Neural progenitor cell (in vitro differentiated cells): ENCODE data around the gene ATG10. TPM values are rescaled to one million over a fixed set of nuclear protein-coding genes. Genes with fewer than 3 reads are reported as not detected.

Experiments
- DNase-seq: peaks from one replicate; pipeline ENCODE4 v3.0.0-alpha.2; 2016; ENCODE audit warnings: low spot score
- H2AFZ ChIP-seq: fragments of 200-600 bp; sonication (generic); replicated peaks from 2 replicates; pipeline ENCODE4 v1.6.1; 2016; ENCODE audit warnings: antibody characterized with exemption
- H3F3A ChIP-seq: fragments of 200-600 bp; sonication (generic); 2 replicates; pipeline ENCODE4 v1.6.1; 2016; ENCODE audit warnings: antibody characterized with exemption, low read depth
- H3K27ac ChIP-seq: fragments of 200-600 bp; sonication (generic); 2 replicates; pipeline ENCODE4 v1.5.1; 2016; ENCODE audit warnings: mild to moderate bottlenecking
- H3K27me3 ChIP-seq: fragments of 200-600 bp; sonication (generic); 2 replicates; pipeline ENCODE4 v1.6.1; 2016; ENCODE audit warnings: mild to moderate bottlenecking, moderate library complexity
- H3K36me3 ChIP-seq: fragments of 200-600 bp; sonication (generic); 2 replicates; pipeline ENCODE4 v1.5.1; 2016
- H3K4me1 ChIP-seq: fragments of 200-600 bp; sonication (generic); 2 replicates; pipeline ENCODE4 v1.6.1; 2016; ENCODE audit warnings: mixed run types
- H3K4me2 ChIP-seq: fragments of 200-600 bp; sonication (generic); 2 replicates; pipeline ENCODE4 v1.6.1; 2016
- H3K4me3 ChIP-seq: fragments of 200-600 bp; sonication (generic); 2 replicates; pipeline ENCODE4 v1.5.1; 2016
- H3K79me2 ChIP-seq: fragments of 200-600 bp; sonication (generic); 2 replicates; pipeline ENCODE4 v1.6.1; 2016; ENCODE audit warnings: low read depth
- H3K9ac ChIP-seq: fragments of 200-600 bp; sonication (generic); 2 replicates; pipeline ENCODE4 v1.6.1; 2016
- H3K9me3 ChIP-seq: fragments of 200-600 bp; sonication (generic); 2 replicates; pipeline ENCODE4 v1.5.1; 2016; ENCODE audit warnings: low read depth
- H4K20me1 ChIP-seq: fragments of 200-600 bp; sonication (generic); 2 replicates; pipeline ENCODE4 v1.6.1; 2016; ENCODE audit warnings: low read depth
- H3K27ac Mint-ChIP-seq: 3 replicates; pipeline ENCODE4 v1.8.0; 2021; ENCODE audit warnings: mixed read lengths
- H3K27me3 Mint-ChIP-seq: 2 replicates; pipeline ENCODE4 v1.8.0; 2022; ENCODE audit warnings: low read depth, mild to moderate bottlenecking, inconsistent platforms, moderate library complexity, mixed read lengths; ENCODE audit not compliant: insufficient read depth
- H3K36me3 Mint-ChIP-seq: 3 replicates; pipeline ENCODE4 v1.8.0; 2021; ENCODE audit warnings: mixed read lengths
- H3K4me1 Mint-ChIP-seq: 3 replicates; pipeline ENCODE4 v1.8.0; 2021; ENCODE audit warnings: mixed read lengths
- H3K4me3 Mint-ChIP-seq: 3 replicates; pipeline ENCODE4 v1.8.0; 2021; ENCODE audit warnings: mild to moderate bottlenecking, moderate library complexity, mixed read lengths
- H3K9me3 Mint-ChIP-seq: 3 replicates; pipeline ENCODE4 v1.8.0; 2020; ENCODE audit warnings: mixed read lengths
- EZH2 ChIP-seq: fragments of 200-600 bp; sonication (generic); IDR thresholded peaks from 2 replicates; pipeline ENCODE4 v1.6.1; 2017; ENCODE audit warnings: antibody characterized with exemption, mild to moderate bottlenecking, moderate library complexity
- EZH2phosphoT487 ChIP-seq: fragments of 200-600 bp; sonication (generic); IDR thresholded peaks from 2 replicates; pipeline ENCODE4 v1.6.1; 2017; ENCODE audit warnings: antibody characterized with exemption
- total RNA-seq: library from RNA; depleted of rRNA; stranded (reverse); fragments of >200 nt; gene quantifications from 2 replicates; pipeline ENCODE4 v1.2.3, GENCODE V29; 2015; ENCODE audit warnings: low replicate concordance
- TF ChIP-seq, protein P1 (sequence below): fragments of 200-600 bp; sonication (generic); IDR thresholded peaks from 2 replicates; pipeline ENCODE4 v1.5.1; 2017; ENCODE audit warnings: antibody characterized with exemption, mild to moderate bottlenecking

Gene ATG10
- total RNA-seq, 1 donor from 2014 or later: 13.4 TPM

DNA sequence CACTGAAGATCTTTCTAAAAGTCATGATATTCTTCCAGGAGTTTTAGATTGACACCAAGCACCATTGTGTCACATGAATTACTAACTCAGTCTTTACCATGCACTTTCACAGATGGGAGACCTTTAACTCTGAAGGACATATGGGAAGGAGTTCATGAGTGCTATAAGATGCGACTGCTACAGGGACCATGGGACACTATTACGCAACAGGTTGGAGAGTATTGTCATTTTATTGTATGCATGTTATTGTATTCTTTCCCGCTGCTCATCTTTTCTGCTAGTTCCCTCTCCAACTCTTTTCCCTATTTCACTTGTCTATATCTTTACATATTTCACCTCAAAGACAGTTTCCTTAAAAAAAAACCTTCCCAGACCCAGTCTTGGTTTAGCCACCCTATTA lies 206.6 kb downstream of the ATG10 start:
- Histone ChIP-seq H3K9ac (no peak overlapping the region), H2AFZ (no peak overlapping the region), H3K4me3 (no peak overlapping the region), H3K79me2 (no peaks in the 10 kb centered on the region), H3K9me3 (no peaks in the 10 kb centered on the region), H3K4me2 (no peak overlapping the region), H3K4me1 (no peaks in the 10 kb centered on the region), H3K36me3 (no peaks in the 10 kb centered on the region), H3K27ac (no peak overlapping the region), H3K27me3 (no peaks in the 10 kb centered on the region), H3F3A (no peaks in the 10 kb centered on the region), H4K20me1 (no peaks in the 10 kb centered on the region)
- Mint-ChIP-seq H3K27ac (no peak overlapping the region), H3K9me3 (peaks cover 3% of the 10 kb centered on the region), H3K4me3 (no peak overlapping the region), H3K36me3 (no peaks in the 10 kb centered on the region), H3K27me3 (no peaks in the 10 kb centered on the region), H3K4me1 (no peaks in the 10 kb centered on the region)
- DNase-seq: no peak
- TF ChIP-seq, protein P1, sequence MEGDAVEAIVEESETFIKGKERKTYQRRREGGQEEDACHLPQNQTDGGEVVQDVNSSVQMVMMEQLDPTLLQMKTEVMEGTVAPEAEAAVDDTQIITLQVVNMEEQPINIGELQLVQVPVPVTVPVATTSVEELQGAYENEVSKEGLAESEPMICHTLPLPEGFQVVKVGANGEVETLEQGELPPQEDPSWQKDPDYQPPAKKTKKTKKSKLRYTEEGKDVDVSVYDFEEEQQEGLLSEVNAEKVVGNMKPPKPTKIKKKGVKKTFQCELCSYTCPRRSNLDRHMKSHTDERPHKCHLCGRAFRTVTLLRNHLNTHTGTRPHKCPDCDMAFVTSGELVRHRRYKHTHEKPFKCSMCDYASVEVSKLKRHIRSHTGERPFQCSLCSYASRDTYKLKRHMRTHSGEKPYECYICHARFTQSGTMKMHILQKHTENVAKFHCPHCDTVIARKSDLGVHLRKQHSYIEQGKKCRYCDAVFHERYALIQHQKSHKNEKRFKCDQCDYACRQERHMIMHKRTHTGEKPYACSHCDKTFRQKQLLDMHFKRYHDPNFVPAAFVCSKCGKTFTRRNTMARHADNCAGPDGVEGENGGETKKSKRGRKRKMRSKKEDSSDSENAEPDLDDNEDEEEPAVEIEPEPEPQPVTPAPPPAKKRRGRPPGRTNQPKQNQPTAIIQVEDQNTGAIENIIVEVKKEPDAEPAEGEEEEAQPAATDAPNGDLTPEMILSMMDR: no peak
- TF ChIP-seq EZH2phosphoT487: no peak
- TF ChIP-seq EZH2: no peak

DNA sequence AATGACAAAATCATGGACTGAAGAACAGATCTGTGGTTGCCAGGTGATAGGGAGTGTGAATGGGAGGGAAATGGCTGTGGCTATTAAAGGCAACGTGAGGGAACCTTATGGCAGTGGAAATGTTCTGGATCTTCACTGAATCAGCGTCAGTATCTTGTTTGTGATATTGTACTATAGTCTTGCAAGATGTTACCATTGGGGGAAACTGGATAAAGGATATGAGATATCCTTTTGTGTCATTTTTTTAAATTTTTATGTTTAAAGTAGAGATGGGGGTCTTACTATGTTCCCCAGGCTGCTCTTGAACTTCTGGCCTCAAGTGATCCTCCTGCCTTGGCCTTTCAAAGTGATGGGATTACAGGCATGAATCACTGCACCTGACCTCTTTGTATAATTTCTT lies 210.8 kb downstream of the ATG10 start:
- Mint-ChIP-seq H3K27me3 (no peaks in the 10 kb centered on the region), H3K4me3 (no peak overlapping the region), H3K4me1 (no peaks in the 10 kb centered on the region), H3K36me3 (no peaks in the 10 kb centered on the region), H3K9me3 (peaks cover 3% of the 10 kb centered on the region), H3K27ac (no peak overlapping the region)
- H4K20me1 ChIP-seq: no peaks in the 10 kb centered on the region
- H3K36me3 ChIP-seq: no peaks in the 10 kb centered on the region
- DNase-seq: no peak
- no peak overlapping the region for H3K4me3 ChIP-seq
- H3K27ac ChIP-seq: no peak overlapping the region
- no peak overlapping the region for H2AFZ ChIP-seq
- no peak overlapping the region for H3K4me2 ChIP-seq
- H3K9me3 ChIP-seq: no peaks in the 10 kb centered on the region
- no peaks in the 10 kb centered on the region for H3F3A ChIP-seq
- H3K27me3 ChIP-seq: no peaks in the 10 kb centered on the region
- no peak overlapping the region for H3K9ac ChIP-seq
- TF ChIP-seq, protein P1: no peak
- H3K4me1 ChIP-seq: no peaks in the 10 kb centered on the region
- H3K79me2 ChIP-seq: no peaks in the 10 kb centered on the region

DNA sequence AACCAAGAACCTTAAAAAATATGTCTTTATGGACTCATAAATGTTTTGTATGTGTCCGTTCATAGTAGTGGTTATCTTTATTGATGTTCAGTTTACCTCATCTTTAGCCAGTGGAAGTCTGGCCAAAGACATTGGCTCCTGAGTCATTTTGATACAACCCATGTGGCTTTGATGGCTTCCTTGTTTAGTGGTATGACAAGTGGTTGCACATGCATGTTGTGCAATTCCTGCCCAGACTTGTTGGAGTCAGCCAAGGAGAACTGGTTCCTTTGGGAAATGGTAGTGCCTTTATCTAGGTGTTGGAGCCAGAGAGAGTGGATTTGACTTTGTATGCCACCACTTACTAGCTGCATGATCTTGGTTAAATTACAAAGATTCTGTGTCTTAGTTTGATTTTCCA lies 212.0 kb downstream of the ATG10 start:
- Histone ChIP-seq H2AFZ (no peak overlapping the region), H3K4me2 (no peak overlapping the region), H3K27ac (no peak overlapping the region), H3K9me3 (no peaks in the 10 kb centered on the region), H3K4me3 (no peak overlapping the region), H3K27me3 (no peaks in the 10 kb centered on the region), H3K9ac (no peak overlapping the region), H3K4me1 (no peaks in the 10 kb centered on the region), H3K79me2 (no peaks in the 10 kb centered on the region), H3K36me3 (no peaks in the 10 kb centered on the region), H3F3A (no peaks in the 10 kb centered on the region), H4K20me1 (no peaks in the 10 kb centered on the region)
- no peak overlapping the region for H3K4me3 Mint-ChIP-seq
- H3K36me3 Mint-ChIP-seq: no peaks in the 10 kb centered on the region
- TF ChIP-seq, protein P1: no peak
- TF ChIP-seq EZH2phosphoT487 (no peak), EZH2 (no peak)
- no peaks in the 10 kb centered on the region for H3K27me3 Mint-ChIP-seq
- no peak overlapping the region for H3K27ac Mint-ChIP-seq
- H3K4me1 Mint-ChIP-seq: no peaks in the 10 kb centered on the region
- DNase-seq: no peak
- H3K9me3 Mint-ChIP-seq: peaks cover 3% of the 10 kb centered on the region

DNA sequence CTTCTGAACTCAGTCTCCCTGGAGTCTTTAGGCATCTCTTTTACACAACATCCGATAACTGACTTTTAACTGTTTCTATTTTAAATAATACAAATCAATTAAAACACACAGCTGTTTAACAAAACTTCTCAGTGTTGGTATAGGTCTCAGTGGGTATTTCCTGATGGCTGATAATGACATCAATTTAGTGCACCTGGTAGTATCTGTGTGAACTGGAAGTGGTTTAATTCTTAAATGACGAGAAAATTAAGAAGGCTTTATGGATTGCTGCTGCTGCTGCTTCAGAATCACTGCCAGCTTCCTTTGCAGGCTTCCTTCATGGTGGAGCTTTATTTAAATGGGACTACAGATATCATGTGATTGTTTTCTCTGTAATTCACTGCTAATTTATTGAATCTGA lies 214.0 kb downstream of the ATG10 start:
- H3K27ac Mint-ChIP-seq: no peak overlapping the region
- H3K27ac ChIP-seq: no peak overlapping the region

More for the DNA sequence above, 214.0 kb downstream of the ATG10 start:
- DNase-seq: no peak
- H3K9me3 Mint-ChIP-seq: peaks cover 3% of the 10 kb centered on the region
- peak overlapping the region; percentile 45 for H3K9ac ChIP-seq
- no peak overlapping the region for H3K4me2 ChIP-seq
- H3K4me3 ChIP-seq: no peak overlapping the region
- no peaks in the 10 kb centered on the region for H3K36me3 ChIP-seq
- H3K4me1 Mint-ChIP-seq: no peaks in the 10 kb centered on the region
- H2AFZ ChIP-seq: no peak overlapping the region
- H3K27me3 Mint-ChIP-seq: no peaks in the 10 kb centered on the region
- no peaks in the 10 kb centered on the region for H3K79me2 ChIP-seq
- H3K27me3 ChIP-seq: no peaks in the 10 kb centered on the region
- no peaks in the 10 kb centered on the region for H4K20me1 ChIP-seq
- H3K4me1 ChIP-seq: no peaks in the 10 kb centered on the region
- H3K4me3 Mint-ChIP-seq: no peak overlapping the region
- no peak for TF ChIP-seq EZH2
- H3K36me3 Mint-ChIP-seq: no peaks in the 10 kb centered on the region
- H3K9me3 ChIP-seq: no peaks in the 10 kb centered on the region
- H3F3A ChIP-seq: no peaks in the 10 kb centered on the region
